ENCODE data around the gene MS4A18.

Gene MS4A18

DNA sequence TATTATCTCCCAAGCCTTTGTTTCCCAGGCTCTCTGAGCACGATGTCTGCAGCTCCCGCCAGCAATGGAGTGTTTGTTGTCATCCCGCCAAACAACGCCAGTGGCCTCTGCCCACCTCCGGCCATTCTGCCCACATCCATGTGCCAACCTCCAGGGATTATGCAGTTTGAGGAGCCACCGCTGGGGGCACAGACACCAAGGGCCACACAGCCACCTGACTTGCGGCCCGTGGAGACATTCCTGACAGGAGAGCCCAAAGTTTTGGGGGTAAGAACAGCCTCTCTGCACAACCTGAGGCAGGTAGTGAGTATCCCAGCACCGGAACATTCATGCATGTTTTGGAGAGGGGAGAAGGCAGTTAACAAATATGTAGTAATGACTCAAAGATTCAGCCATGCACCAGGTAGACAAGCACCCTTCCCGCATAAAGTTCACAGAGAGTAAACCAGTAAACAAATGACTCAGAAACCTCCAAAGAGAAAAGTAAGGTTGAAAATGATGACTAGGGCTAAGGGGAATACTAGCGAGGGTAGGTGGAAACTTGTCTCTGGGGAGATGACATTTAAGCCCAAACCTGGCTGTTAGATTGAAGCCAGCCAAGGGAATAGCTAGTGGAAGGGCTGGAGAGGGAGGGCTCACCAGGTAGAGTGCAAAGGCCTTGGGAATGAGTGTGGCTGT lies 39.3 kb downstream of the MS4A18 start:
- in situ Hi-C loops (cut with MboI; ENCODE audit: low pct_unique_long_range_greater_than_20kb, low sequenced_read_pairs, unreplicated experiment) = loop anchor here (25.0 kb wide), 1 partner anchor 402 kb away; no protein-coding TSS in a partner anchor

DNA sequence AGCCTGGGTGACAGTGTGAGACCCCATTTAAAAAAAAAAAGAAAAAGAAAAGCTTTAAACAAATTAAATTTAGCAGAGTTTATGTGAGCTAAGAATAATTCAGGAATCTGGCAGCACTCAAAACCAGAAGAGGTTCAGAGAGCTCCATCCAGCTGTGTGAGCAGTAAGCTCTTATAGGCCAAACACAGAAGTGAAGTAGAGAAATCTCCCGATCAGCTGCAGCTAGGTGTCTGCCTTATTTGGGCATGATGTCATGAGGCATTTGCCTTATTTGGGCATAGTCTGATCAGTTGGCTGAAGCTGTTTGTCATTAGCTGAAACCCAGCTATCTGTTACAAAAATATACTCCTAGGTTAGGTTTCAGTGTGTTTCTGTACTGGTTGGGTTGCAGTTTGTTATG lies 40.4 kb downstream of the MS4A18 start:
- DNase-seq (ENCODE audit: low spot score) = peak; percentile 73
- in situ Hi-C loops (cut with MboI; ENCODE audit: low pct_unique_long_range_greater_than_20kb, low sequenced_read_pairs, unreplicated experiment) = loop anchor here (25.0 kb wide), 1 partner anchor 403 kb away; no protein-coding TSS in a partner anchor
- TF ChIP-seq, protein P1, sequence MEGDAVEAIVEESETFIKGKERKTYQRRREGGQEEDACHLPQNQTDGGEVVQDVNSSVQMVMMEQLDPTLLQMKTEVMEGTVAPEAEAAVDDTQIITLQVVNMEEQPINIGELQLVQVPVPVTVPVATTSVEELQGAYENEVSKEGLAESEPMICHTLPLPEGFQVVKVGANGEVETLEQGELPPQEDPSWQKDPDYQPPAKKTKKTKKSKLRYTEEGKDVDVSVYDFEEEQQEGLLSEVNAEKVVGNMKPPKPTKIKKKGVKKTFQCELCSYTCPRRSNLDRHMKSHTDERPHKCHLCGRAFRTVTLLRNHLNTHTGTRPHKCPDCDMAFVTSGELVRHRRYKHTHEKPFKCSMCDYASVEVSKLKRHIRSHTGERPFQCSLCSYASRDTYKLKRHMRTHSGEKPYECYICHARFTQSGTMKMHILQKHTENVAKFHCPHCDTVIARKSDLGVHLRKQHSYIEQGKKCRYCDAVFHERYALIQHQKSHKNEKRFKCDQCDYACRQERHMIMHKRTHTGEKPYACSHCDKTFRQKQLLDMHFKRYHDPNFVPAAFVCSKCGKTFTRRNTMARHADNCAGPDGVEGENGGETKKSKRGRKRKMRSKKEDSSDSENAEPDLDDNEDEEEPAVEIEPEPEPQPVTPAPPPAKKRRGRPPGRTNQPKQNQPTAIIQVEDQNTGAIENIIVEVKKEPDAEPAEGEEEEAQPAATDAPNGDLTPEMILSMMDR (IDR thresholded peaks at IDR 0.05; ENCODE audit: extremely low read depth, insufficient read depth, missing control alignments) = no peak

More for the DNA sequence above, 39.3 kb downstream of the MS4A18 start:
- peak; percentile 41 for DNase-seq (ENCODE audit: low spot score)
- TF ChIP-seq, protein P1 (IDR thresholded peaks at IDR 0.05; ENCODE audit: extremely low read depth, insufficient read depth, missing control alignments) = no peak

DNA sequence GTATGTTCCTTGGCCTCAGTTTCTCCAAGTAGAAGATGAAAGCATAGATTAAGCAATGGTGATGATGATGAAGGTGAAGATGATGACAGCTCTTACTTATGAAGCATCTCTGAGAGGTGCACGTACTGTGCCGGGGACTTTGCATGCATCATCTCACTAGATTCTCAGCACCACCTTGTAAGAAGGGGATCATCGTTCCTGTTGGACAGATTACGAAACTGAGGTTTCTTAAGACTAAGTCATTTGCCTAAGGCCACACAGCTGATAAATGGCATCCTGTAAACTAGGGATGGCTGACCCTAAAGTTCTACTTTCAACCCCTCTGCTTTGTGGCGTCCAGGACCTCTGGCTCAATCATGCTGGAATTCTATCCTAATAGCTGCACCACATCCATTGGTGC lies 40.8 kb downstream of the MS4A18 start:
- DNase-seq (ENCODE audit: low spot score) = peak; percentile 45
- in situ Hi-C loops (cut with MboI; ENCODE audit: low pct_unique_long_range_greater_than_20kb, low sequenced_read_pairs, unreplicated experiment) = loop anchor here (25.0 kb wide), 1 partner anchor 403 kb away; no protein-coding TSS in a partner anchor
- TF ChIP-seq, protein P1 (IDR thresholded peaks at IDR 0.05; ENCODE audit: extremely low read depth, insufficient read depth, missing control alignments) = no peak

DNA sequence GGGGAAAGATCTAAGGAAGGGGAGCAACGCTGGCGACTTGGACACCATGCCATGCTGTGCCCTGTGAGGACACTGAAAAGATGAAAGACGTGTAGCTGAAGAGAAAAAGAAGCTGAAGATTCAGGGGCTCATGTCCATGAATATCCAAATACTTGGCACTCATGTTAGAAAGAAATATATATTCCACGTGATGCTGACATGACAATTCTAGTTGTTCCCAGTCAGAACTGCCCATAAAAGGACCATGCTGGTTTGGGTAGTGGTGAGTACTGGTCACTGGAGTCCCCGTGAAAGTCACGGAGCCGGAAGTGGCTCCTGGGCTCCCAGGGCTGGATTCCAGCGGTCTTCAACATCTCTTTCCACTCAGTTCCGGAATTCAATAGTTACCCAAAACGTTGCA lies 42.0 kb downstream of the MS4A18 start:
- no peak for DNase-seq (ENCODE audit: low spot score)
- in situ Hi-C loops (cut with MboI; ENCODE audit: low pct_unique_long_range_greater_than_20kb, low sequenced_read_pairs, unreplicated experiment) = loop anchor here (25.0 kb wide), 1 partner anchor 404 kb away; no protein-coding TSS in a partner anchor
- TF ChIP-seq, protein P1 (IDR thresholded peaks at IDR 0.05; ENCODE audit: extremely low read depth, insufficient read depth, missing control alignments) = no peak

DNA sequence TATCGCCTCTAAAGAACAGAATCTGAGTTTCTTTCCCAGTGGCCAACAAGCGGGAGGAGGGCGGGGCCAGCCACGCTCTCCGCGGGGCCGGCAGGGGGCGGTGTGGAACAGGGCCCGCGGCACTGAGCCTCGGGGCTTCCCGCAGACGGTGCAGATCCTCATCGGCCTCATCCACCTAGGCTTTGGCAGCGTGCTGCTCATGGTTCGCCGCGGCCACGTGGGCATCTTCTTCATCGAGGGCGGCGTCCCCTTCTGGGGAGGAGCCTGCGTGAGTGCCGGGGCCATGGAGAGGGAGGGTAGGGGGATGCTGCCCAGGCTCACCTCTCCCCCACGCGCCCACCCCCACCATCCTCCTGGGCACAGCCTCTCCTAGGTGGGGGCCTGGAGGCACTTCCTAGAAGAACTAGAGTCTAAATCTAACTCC lies 42.9 kb downstream of the MS4A18 start:
- no peak for DNase-seq (ENCODE audit: low spot score)
- in situ Hi-C loops (cut with MboI; ENCODE audit: low pct_unique_long_range_greater_than_20kb, low sequenced_read_pairs, unreplicated experiment) = loop anchor here (25.0 kb wide), 1 partner anchor 405 kb away; no protein-coding TSS in a partner anchor
- TF ChIP-seq, protein P1 (IDR thresholded peaks at IDR 0.05; ENCODE audit: extremely low read depth, insufficient read depth, missing control alignments) = peak; percentile 17

DNA sequence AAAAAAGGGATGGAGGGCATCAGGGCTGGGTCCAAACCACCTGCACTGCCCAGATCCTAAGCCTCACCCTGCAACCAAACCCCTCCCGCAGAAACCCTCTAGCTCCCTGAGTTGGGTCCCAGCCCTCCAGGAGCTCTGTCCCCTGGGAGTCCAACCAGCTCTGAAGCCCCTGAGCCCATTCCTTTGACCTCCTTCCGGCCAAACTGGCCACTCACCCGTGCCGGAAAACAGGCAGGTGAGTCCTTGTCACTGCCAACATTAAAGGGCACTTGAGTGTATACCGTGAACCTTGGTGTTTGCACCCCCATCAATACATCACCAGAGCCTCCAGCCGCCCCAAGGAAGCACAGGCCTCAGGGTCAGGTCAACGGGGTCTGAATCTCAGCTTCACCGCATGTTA lies 43.7 kb downstream of the MS4A18 start:
- TF ChIP-seq, protein P1 (IDR thresholded peaks at IDR 0.05; ENCODE audit: extremely low read depth, insufficient read depth, missing control alignments) = no peak
- in situ Hi-C loops (cut with MboI; ENCODE audit: low pct_unique_long_range_greater_than_20kb, low sequenced_read_pairs, unreplicated experiment) = loop anchor here (25.0 kb wide), 1 partner anchor 406 kb away; no protein-coding TSS in a partner anchor
- no peak for DNase-seq (ENCODE audit: low spot score)

Data from GM13977 (cell line).